Superior temporal gyrus (tissue), 1 donor: ENCODE results near the gene MTR.

Experiments used
- DNase-seq: peaks from one replicate; pipeline ENCODE4 v3.0.0-alpha.2; 2016; ENCODE audit errors: extremely low spot score

Gene MTR

GRCh38 chr1:236779312-236779711 is 15.8 kb upstream of the MTR start:
- DNase-seq: no peak

- no peak for DNase-seq
These were observed 9.6 kb upstream of the MTR start for GRCh38 chr1:236785477-236785876.

GRCh38 chr1:236786453-236786852 is 8.6 kb upstream of the MTR start:
- no peak for DNase-seq

- no peak for DNase-seq
These were observed 482 bp upstream of the MTR start for GRCh38 chr1:236794585-236795034.

GRCh38 chr1:236795757-236796667 is 920 bp downstream of the MTR start:
- no peak for DNase-seq

GRCh38 chr1:236799001-236799400 is 3.9 kb downstream of the MTR start:
- DNase-seq: no peak

GRCh38 chr1:236800002-236800620 is 5.0 kb downstream of the MTR start:
- DNase-seq: no peak

- no peak for DNase-seq
These were observed 5.5 kb downstream of the MTR start for GRCh38 chr1:236800623-236801022.

- DNase-seq: no peak
These were observed 7.2 kb downstream of the MTR start for GRCh38 chr1:236802264-236802663.

- no peak for DNase-seq
These were observed 11.5 kb downstream of the MTR start for GRCh38 chr1:236806634-236807033.

- DNase-seq: no peak
These were observed 12.9 kb downstream of the MTR start for GRCh38 chr1:236808005-236808404.

- DNase-seq: no peak
These were observed 13.6 kb downstream of the MTR start for GRCh38 chr1:236808564-236809130.

- DNase-seq: no peak
These were observed 14.1 kb downstream of the MTR start for GRCh38 chr1:236809148-236809547.

- no peak for DNase-seq
These were observed 14.9 kb downstream of the MTR start for GRCh38 chr1:236810018-236810417.

GRCh38 chr1:236812334-236813030 is 17.4 kb downstream of the MTR start:
- no peak for DNase-seq

- DNase-seq: no peak
These were observed 20.8 kb downstream of the MTR start for GRCh38 chr1:236815941-236816340.

- no peak for DNase-seq
These were observed 24.8 kb downstream of the MTR start for GRCh38 chr1:236819856-236820255.

GRCh38 chr1:236821091-236821627 is 26.1 kb downstream of the MTR start:
- no peak for DNase-seq

GRCh38 chr1:236823559-236823958 is 28.5 kb downstream of the MTR start:
- no peak for DNase-seq

GRCh38 chr1:236829085-236829484 is 34.0 kb downstream of the MTR start:
- no peak for DNase-seq

GRCh38 chr1:236830116-236830515 is 35.0 kb downstream of the MTR start:
- DNase-seq: no peak

- DNase-seq: no peak
These were observed 35.5 kb downstream of the MTR start for GRCh38 chr1:236830560-236830959.
